HG03432 (cell line): ENCODE results near the gene GPX7.
"Not testable (repeated sequence)": the region's sequence is repeated elsewhere in the genome, so short reads cannot be mapped to it uniquely, and the experiment has no call there.

Experiments used
- ATAC-seq: cut with Tn5 transposase; IDR thresholded peaks from one replicate; pipeline ENCODE4 v1.9.1; 2021; ENCODE audit warnings: mild to moderate bottlenecking, moderate library complexity; ENCODE audit not compliant: unreplicated experiment

GPX7 gene

GRCh38 chr1:52601991-52602855 is at the start of gene GPX7:
Gene GPX7, plus strand, starts transcription at chr1:52602371. Its CDS starts 39 bp downstream, at chr1:52602410.
- ATAC-seq: peak; percentile 38

DNA sequence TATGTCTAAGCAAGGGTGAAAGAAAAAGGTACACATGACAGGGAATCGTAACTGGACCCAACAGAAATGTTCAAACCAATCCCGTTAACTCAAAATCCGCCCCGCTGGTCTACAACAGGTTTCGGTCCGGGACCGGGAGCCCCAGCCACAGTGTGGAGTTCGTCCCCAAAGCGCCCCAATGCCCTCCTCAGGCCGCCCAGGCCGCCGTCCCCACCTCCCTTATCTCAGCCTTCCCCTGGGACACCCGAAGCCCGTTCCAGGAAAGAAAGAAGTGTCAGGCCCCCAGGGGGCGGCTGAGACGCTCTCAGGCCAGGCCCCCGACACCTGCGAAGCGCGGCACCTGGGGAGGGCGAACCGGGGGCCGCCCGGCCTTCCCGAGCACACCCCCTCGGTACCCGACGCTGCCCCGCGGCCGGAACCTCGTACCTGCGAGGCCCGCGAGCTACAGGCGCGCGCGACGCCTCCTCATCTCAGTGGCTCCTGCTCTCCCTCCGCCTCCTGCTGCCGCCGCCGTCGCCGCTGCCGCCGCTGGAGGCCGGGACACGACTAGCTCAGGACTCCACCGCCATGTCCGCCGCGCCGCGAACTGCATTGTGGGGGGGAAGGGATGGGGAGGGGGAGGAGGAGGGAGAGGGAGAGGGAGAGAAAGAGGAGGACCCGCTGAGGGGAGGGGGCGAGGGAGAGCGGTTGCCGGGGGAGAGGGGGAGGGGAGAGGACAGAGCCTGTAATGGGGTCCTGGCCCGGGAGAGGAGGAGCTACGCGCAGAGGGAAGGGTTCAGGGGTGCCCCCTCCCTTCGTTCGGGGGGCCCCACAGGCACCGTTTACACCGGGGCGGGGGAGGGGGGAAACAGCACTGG is 49.4 kb upstream of the GPX7 start, which contains the start of gene TUT4:
TSS of gene TUT4 (minus strand) at position 588 of the 857 bp plus-strand sequence. CDS start 26,812 bp downstream, outside the sequence.
- ATAC-seq: peak; percentile 43

GRCh38 chr1:52553362-52554266 is 48.6 kb upstream of the GPX7 start:
- ATAC-seq: peak; percentile 77

DNA sequence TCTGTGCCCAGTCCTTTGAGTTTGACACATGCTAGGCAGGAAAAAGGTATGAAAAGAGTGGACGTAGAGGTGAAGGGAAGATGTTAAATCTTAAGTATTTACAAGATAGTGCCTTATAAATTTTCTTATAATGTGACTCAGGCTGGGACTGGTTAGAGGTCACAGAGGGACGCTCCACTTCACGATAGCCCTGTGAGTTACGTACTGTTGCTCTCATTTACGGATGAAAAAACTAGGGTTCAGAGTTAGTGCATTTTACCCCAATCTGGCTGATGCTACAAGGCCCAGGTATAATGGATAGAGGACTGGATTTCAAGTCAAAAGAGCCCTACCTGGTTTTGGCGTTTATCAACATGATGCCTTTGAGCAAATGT is 47.9 kb upstream of the GPX7 start:
- ATAC-seq: no peak

DNA sequence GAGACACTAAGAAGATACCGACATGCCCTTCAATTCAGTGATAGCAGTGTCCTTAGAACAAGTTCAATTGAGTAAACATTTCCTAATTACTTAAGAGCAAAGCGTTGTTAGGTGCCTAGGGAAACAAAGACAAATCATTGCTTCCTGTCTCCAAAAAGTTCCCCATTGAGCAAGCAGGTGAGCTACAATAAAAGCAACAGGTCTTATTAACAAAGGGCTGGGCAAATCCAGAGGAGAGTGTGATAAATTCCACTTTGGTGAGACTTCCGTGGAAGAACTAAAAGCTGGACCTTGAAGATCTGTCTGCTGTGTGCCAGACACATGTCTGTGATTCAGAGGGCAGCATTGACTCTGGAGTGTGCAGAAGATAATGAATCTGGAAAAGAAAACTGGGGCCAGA is 47.4 kb upstream of the GPX7 start:
- no peak for ATAC-seq

GRCh38 chr1:52556641-52557360 is 45.4 kb upstream of the GPX7 start:
- ATAC-seq: no peak

DNA sequence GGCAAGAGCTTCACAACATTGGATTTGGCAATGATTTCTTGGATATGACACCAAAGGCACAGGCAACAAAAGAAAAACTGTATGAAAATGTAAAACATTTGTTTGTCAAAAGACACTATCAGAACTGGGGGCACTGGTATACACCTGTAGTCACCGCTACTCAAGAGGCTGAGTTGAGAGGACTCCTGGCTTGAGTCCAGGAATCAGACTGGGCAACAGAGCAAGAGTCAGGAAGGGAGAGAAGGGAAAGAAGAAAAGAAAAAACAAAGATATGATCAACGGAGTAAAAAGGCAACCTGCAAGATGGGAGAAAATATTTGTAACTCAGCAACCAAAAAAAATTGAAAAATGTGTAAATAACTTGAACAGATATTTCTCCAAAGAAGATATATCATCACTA is 43.2 kb upstream of the GPX7 start:
- no peak for ATAC-seq

GRCh38 chr1:52559875-52560274 is 42.3 kb upstream of the GPX7 start:
- no peak for ATAC-seq

DNA sequence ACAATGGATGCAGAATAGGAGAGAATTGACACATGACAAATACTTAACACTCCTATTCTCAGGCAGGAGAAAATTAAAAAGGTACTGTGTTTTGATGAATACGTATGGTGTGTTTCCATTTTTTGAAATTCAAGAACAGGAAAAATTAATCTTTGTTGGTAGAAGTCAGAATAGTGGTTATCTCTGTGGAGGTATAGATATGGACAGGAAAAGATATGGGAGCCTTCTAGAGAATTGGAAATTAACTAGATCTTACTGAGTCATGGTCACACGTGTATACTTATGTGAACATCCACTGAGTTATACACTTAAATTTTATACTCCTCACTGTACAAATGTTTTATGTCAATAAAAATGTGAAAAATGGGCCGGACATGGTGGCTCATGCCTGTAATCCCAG is 39.4 kb upstream of the GPX7 start:
- ATAC-seq: no peak

DNA sequence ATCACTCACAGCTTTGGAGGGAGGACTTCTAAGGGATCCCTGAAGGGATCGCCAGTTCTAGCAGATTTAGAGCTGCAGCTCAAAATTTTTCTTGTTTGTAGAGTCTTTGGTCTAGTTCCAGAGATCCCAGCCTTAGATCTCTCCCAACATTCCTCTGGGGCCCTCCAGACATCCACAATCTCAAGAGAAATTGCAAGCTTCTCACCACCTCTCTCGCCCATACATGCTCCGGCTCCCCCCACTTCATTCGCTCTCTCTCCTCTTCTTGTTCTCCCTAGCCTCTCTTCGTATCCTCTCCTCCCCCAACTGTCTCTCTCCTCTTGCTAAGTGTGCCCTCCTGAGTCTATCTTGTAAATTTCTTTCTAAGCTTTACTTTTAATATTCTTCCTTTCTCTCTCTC is 34.2 kb upstream of the GPX7 start:
- no peak for ATAC-seq

GRCh38 chr1:52569449-52570210 is 32.5 kb upstream of the GPX7 start:
- ATAC-seq: no peak

- no peak for ATAC-seq
These were observed 30.4 kb upstream of the GPX7 start for GRCh38 chr1:52571783-52572182.

DNA sequence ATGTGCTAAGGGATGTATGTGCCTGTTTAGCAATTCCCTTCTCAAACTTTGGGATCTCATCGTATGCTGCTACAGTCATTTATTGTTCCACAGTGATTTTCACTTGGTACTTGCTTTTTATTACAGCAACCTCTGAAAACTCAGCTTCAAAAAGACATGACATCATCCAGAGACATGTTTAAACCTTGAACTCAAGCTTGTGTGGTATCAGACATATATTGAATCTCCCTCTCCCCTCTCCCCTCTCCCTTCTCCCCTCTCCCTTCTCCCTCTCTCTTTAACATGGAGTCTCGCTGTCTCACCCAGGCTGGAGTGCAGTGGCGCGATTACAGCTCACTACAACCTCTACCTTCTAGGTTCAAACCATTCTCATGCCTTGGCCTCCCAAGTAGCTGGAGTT is 29.8 kb upstream of the GPX7 start:
- ATAC-seq: no peak

DNA sequence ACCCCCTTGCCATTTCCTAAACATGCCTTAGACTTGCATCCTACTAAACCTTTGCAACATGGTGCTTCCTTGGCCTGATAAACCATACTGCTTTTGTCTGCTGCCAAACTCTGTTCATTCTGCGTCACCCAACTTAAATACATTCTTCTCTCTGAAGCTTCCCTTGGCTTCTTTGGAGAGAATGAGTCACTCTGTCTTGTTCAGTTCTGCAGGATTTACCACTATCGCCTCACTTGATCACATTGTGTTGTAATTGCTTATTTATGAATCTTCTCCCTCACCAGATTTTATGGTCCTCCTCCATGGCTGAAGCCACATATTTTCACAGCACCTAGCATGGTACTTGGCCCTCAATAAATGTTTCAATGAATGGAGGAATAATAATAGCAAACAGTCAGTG is 27.6 kb upstream of the GPX7 start:
- ATAC-seq: no peak

DNA sequence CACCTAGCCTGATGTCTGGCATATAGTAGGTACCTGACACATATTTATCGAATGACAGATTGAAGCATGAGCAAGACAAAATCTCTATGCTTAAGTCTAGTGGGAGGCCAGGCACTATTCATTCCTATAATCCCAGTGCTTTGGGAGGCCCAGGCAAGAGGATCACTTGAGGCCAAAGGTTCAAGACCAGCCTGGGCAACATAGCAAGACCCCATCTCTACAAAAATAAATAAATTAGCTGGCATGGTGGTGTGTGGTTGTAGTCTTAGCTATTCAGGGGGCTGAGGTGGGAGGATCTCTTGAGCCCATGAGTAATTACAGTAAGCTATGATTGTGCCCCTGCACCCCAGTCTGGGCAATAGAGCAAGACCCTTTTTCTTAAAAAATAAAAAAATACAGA is 26.1 kb upstream of the GPX7 start:
- no peak for ATAC-seq

DNA sequence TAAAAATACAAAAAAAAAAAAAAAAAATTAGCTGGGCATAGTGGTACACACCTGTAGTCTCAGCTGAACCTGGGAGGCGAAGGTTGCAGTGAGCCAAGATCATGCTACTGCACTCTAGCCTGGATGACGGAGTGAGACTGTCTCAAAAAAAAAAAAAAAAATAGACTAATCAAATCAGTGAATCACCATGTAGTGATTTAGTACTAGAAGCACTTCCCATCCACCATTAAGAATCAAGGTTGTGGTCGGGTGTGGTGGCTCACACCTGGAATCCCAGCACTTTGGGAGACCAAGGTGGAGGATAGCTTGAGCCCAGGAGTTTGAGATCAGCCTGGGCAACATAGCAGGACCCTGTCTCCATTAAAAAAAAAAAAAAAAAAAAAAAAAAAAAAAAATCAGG is 24.1 kb upstream of the GPX7 start:
- not testable (repeated sequence) for ATAC-seq

DNA sequence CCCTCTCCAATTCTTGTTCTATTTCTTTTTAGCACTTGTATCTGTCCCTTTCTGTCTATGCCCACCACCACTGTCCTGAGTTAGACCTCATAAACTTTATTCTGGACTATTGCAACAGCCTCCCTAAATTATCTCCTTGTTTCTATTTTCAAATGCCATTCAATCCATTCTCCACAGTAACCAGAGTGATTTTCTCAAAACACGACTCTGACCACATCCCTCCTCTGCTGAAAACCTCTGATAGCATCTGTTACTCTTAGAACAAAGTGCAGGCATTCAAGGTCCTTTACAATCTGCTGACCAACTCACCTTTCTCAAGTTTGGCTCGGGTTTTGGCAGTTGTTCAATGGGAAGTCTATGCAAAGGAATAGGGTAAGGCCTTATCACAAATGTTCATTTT is 22.8 kb upstream of the GPX7 start:
- ATAC-seq: no peak

DNA sequence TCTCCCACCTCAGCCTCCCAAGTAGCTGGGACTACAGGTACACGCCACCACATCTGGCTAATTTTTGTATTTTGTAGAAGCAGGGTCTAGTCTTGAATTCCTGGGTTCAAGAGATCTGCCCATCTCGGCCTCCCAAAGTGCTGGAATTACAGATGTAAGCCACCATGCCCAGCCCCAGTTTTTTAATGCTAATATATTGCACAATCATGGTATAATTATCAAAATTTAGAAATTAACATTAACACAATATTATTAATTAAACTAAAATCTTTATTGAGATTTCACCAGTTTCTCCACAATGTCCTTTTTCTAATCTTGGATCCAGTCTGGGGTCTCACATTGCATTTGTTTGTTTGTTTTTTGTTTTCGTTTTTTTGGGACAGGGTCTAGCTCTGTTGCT is 21.9 kb upstream of the GPX7 start:
- no peak for ATAC-seq

DNA sequence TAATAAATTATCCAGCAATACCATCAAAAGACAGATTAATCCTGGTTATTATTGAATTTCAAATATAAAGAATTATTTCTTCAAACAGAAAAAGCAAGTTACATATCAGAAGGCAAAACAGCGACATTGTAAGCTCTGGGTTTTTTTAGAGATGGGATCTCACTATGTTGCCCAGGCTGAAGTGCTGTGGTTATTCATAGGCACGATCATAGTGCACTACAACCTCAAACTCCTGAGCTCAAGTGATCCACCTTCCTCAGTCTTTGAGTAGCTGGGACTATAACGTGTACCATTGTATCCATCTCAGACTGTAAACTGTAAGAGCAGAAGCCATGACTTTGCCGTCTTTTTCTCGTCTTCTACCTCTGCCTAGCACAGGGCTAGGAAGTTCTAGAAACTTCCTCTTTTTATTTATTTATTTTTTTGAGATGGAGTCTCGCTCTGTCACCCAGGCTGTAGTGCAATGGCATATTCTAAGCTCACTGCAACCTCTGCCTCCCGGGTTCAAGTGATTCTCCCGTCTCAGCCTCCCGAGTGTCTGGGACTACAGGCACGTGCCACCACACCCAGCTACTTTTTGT is 20.0 kb upstream of the GPX7 start:
- ATAC-seq: no peak
